B cell (primary cell): Measurements from ENCODE around the gene FAM170B.

Experiments
- CTCF ChIP-seq: fragments of 200-600 bp; IDR thresholded peaks from one replicate; pipeline ENCODE4 v1.8.0; 2022; ENCODE audit warnings: antibody characterized with exemption, mild to moderate bottlenecking
- EZH2 ChIP-seq: IDR thresholded peaks from 2 replicates; pipeline ENCODE4 v1.6.1; 2012; ENCODE audit warnings: borderline replicate concordance, low read depth, mild to moderate bottlenecking, moderate library complexity, low read length; ENCODE audit not compliant: insufficient read depth, poor library complexity, severe bottlenecking

DNA sequence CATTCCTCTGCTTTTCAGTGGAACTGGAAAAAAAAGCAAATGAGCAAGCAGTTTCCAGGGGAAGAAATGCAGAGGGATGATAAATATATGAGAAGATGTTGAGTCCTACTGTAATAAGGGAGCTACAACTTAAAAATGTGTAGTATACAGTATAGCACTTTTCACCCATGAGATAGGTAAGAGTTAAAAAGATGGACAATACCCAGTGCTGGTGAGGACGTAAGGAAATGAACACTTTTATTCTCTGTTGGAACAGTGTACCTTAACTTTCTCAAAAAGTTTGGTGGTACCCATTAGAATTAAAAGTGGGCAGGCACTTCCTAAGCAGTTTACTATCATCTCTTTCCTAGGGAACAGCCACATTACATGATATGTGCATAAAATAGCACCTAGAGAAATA, 2.7 kb upstream of the FAM170B start:
- TF ChIP-seq CTCF (no peak), EZH2 (no peak)
